HepG2 (cell line): Measurements from ENCODE around the gene POLR3K. TPM values are rescaled to one million over a fixed set of nuclear protein-coding genes. Genes with fewer than 3 reads are reported as not detected.
A peak's percentile ranks its signal among the peaks of the same experiment; 100 is the strongest.

Source experiments
- AGO1 ChIP-seq: fragments of 200-400 bp; formaldehyde crosslinking; IDR thresholded peaks from 2 replicates; pipeline ENCODE4 v1.6.1; 2017; ENCODE audit warnings: mild to moderate bottlenecking, low read depth, low read length, moderate library complexity; ENCODE audit not compliant: poor library complexity, severe bottlenecking
- CEBPG ChIP-seq: IDR thresholded peaks from 2 replicates; pipeline ENCODE4 v1.6.1; 2016
- GATAD2A ChIP-seq: IDR thresholded peaks from 2 replicates; pipeline ENCODE4 v1.6.1; 2016
- LBX2 ChIP-seq: sonication (generic); formaldehyde crosslinking; IDR thresholded peaks from 2 replicates; pipeline ENCODE4 v1.5.0; 2020; ENCODE audit warnings: missing genetic modification reagents, mild to moderate bottlenecking, borderline replicate concordance
- MTA1 ChIP-seq: sonication (generic); formaldehyde crosslinking; IDR thresholded peaks from 2 replicates; pipeline ENCODE4 v1.4.0; 2020; ENCODE audit warnings: missing genetic modification reagents, mild to moderate bottlenecking, borderline replicate concordance
- MTF1 ChIP-seq: sonication (generic); formaldehyde crosslinking; IDR thresholded peaks from 2 replicates; pipeline ENCODE4 v1.5.0; 2020; ENCODE audit warnings: missing genetic modification reagents
- RNF2 ChIP-seq: fragments of 450-650 bp; conservative IDR thresholded peaks from 2 replicates; pipeline ENCODE4 v1.6.1; 2016; ENCODE audit warnings: low read depth
- SAP130 ChIP-seq: IDR thresholded peaks from 2 replicates; pipeline ENCODE4 v1.6.1; 2016; ENCODE audit warnings: low read depth
- SOX6 ChIP-seq, 2 experiments: fragments of 450-650 bp in 1 of 2; sonication (generic) in 1 of 2; formaldehyde crosslinking in 1 of 2; IDR thresholded peaks; 2 replicates each; pipeline versions ENCODE4 v1.4.0 to v1.6.1; 2017 to 2020; ENCODE audit warnings: antibody characterized with exemption in 1 of 2, mild to moderate bottlenecking in 1 of 2, missing genetic modification reagents in 1 of 2
- SRY ChIP-seq: sonication (generic); formaldehyde crosslinking; IDR thresholded peaks from 2 replicates; pipeline ENCODE4 v1.8.0; 2022; ENCODE audit warnings: mild to moderate bottlenecking, missing genetic modification reagents
- THAP9 ChIP-seq: sonication (generic); formaldehyde crosslinking; IDR thresholded peaks from 2 replicates; pipeline ENCODE4; 2020; ENCODE audit warnings: missing genetic modification reagents, mild to moderate bottlenecking, borderline replicate concordance
- YY1 ChIP-seq: IDR thresholded peaks from 2 replicates; pipeline ENCODE4 v1.6.1; 2011; ENCODE audit warnings: low read length, low read depth, moderate library complexity, mild to moderate bottlenecking; ENCODE audit not compliant: insufficient read depth, insufficient replicate concordance
- ZBTB4 ChIP-seq: sonication (generic); formaldehyde crosslinking; IDR thresholded peaks from 2 replicates; pipeline ENCODE4 v1.4.0; 2020; ENCODE audit warnings: missing genetic modification reagents, mild to moderate bottlenecking, borderline replicate concordance
- ZBTB43 ChIP-seq: sonication (generic); formaldehyde crosslinking; conservative IDR thresholded peaks from 2 replicates; pipeline ENCODE4 v1.4.0; 2020; ENCODE audit warnings: missing genetic modification reagents
- ZFP41 ChIP-seq: sonication (generic); formaldehyde crosslinking; IDR thresholded peaks from 2 replicates; pipeline ENCODE4 v1.4.0; 2020; ENCODE audit warnings: mild to moderate bottlenecking, missing genetic modification reagents, borderline replicate concordance
- ZNF235 ChIP-seq: sonication (generic); formaldehyde crosslinking; IDR thresholded peaks from 2 replicates; pipeline ENCODE4 v1.8.1; 2023; ENCODE audit warnings: mild to moderate bottlenecking, missing genetic modification reagents, borderline replicate concordance
- ZNF496 ChIP-seq: sonication (generic); formaldehyde crosslinking; IDR thresholded peaks from 2 replicates; pipeline ENCODE4 v1.8.1; 2023; ENCODE audit warnings: mild to moderate bottlenecking, moderate library complexity, missing genetic modification reagents; ENCODE audit not compliant: insufficient replicate concordance
- ZNF564 ChIP-seq: sonication (generic); formaldehyde crosslinking; IDR thresholded peaks from 2 replicates; pipeline ENCODE4 v1.8.1; 2023; ENCODE audit warnings: mild to moderate bottlenecking, missing genetic modification reagents
- ZNF879 ChIP-seq: sonication (generic); formaldehyde crosslinking; IDR thresholded peaks from 2 replicates; pipeline ENCODE4 v1.8.1; 2023; ENCODE audit warnings: missing genetic modification reagents
- polyA plus RNA-seq, 8 experiments: library from polyadenylated mRNA; depleted of rRNA in 3 of 8; stranded (reverse) in 7 of 8; unstranded in 1 of 8; fragments of >200 nt; fragmentation: Illumina TruSeq in 4 of 8; extraction: Trizol in 4 of 8; gene quantifications; 2 replicates each; pipeline versions ENCODE4 v1.2.1 to v1.2.3, GENCODE V29; 2011 to 2016; ENCODE audit warnings: low read depth in 4 of 8, missing spikeins in 1 of 8, mixed read lengths in 1 of 8; ENCODE audit not compliant: insufficient read depth in 1 of 8
- total RNA-seq, 5 experiments: library from RNA; depleted of rRNA; stranded (reverse); fragments of >200 nt; fragmentation: Illumina TruSeq; extraction: Trizol; gene quantifications; 2 replicates each; pipeline ENCODE4 v1.2.3, GENCODE V29; 2016; ENCODE audit warnings: low read depth in 1 of 5

Gene POLR3K
- total and polyA plus RNA-seq, 2 of the 13 experiments (the other 11 are each of a cell fraction or from before 2014, with no cell fraction given) = 14.8 to 18.8 TPM

GRCh38 chr16:71540-72401 is 18.4 kb upstream of the POLR3K start (continued):
- TF ChIP-seq THAP9 (CRISPR knock-in tag) = peak; percentile 46; the same call in 1 of the 2 replicates
- peak; percentile 49 for TF ChIP-seq SAP130 (CRISPR knock-in tag)
- peak; percentile 45 for TF ChIP-seq AGO1
- peak; percentile 43; the same call in 1 of the 2 replicates for TF ChIP-seq ZNF235
- TF ChIP-seq SOX6 (IDR thresholded peaks at IDR 0.05) = no peak
- TF ChIP-seq SOX6 (CRISPR knock-in tag; IDR thresholded peaks at IDR 0.05) = peak; percentile 17; the same call in 1 of the 2 replicates
- no peak for TF ChIP-seq ZNF879
- no peak for TF ChIP-seq YY1
- no peak for TF ChIP-seq ZFP41 (CRISPR knock-in tag)
- 0 out of 2 replicates have a peak, but pooled peaks have one; percentile 13 for TF ChIP-seq GATAD2A (CRISPR knock-in tag)
- no peak for TF ChIP-seq RNF2
- TF ChIP-seq MTF1 = no peak
- TF ChIP-seq ZBTB4 = peak; percentile 58; the same call in 1 of the 2 replicates
- TF ChIP-seq ZNF496 (CRISPR knock-in tag) = no peak
- no peak for TF ChIP-seq LBX2
- peak; percentile 16; the same call in 1 of the 2 replicates for TF ChIP-seq MTA1 (CRISPR knock-in tag)
- no peak for TF ChIP-seq CEBPG (CRISPR knock-in tag)
- no peak for TF ChIP-seq SRY (CRISPR knock-in tag)
- TF ChIP-seq ZNF564 (CRISPR knock-in tag) = peak; percentile 23; the same call in 1 of the 2 replicates
- no peak for TF ChIP-seq ZBTB43 (CRISPR knock-in tag)
